ENCODE results near the gene ZFYVE26. TPM values are rescaled to one million over a fixed set of nuclear protein-coding genes. Genes with fewer than 3 reads are reported as not detected.

ZFYVE26 gene
- total and polyA plus RNA-seq, 2 of the 8 experiments (the other 6 are each of a cell fraction or from before 2014, with no cell fraction given), result 13.0 to 23.3 TPM

GRCh38 chr14:67704484-67705089 is 111.8 kb downstream of the ZFYVE26 start:
- POLR2A ChIA-PET (ENCODE audit: partially characterized antibody), result interaction anchor here (0.8 to 2.5 kb wide), 4 partner anchors 10 to 163 kb away, joined by 3 to 13 read pairs (median 5); partner anchors contain the start of gene RDH11
- H2AFZ ChIP-seq (ENCODE audit: low read length), result peak overlapping the region; percentile 56; the same call in 1 of the 2 replicates
- no peak for TF ChIP-seq KDM1A (IDR thresholded peaks at IDR 0.05; ENCODE audit: borderline replicate concordance, low read length)
- no peak for TF ChIP-seq SP4 (IDR thresholded peaks at IDR 0.05; ENCODE audit: low read length)
- TF ChIP-seq EP300 (IDR thresholded peaks at IDR 0.05; ENCODE audit: borderline replicate concordance in 1 of 2, low read depth in 2 of 2, low read length in 2 of 2), result no peak
- no peak for TF ChIP-seq SUZ12 (IDR thresholded peaks at IDR 0.05; ENCODE audit: low read length)
- no peak for TF ChIP-seq SIN3A (conservative IDR thresholded peaks at IDR 0.05 in 1 of 2, IDR thresholded peaks at IDR 0.05 in 1 of 2; ENCODE audit: low read depth in 1 of 2, low read length in 2 of 2)
- TF ChIP-seq CBX8 (IDR thresholded peaks at IDR 0.05; ENCODE audit: borderline replicate concordance, low read depth, low read length), result no peak
- TF ChIP-seq, protein P1, sequence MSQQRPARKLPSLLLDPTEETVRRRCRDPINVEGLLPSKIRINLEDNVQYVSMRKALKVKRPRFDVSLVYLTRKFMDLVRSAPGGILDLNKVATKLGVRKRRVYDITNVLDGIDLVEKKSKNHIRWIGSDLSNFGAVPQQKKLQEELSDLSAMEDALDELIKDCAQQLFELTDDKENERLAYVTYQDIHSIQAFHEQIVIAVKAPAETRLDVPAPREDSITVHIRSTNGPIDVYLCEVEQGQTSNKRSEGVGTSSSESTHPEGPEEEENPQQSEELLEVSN (IDR thresholded peaks at IDR 0.05), result no peak
- no peak for TF ChIP-seq CHD1 (IDR thresholded peaks at IDR 0.05; ENCODE audit: low read depth, low read length)
- TF ChIP-seq RBBP5 (IDR thresholded peaks at IDR 0.05; ENCODE audit: borderline replicate concordance, low read depth, low read length), result no peak
- no peak for TF ChIP-seq RFX5 (IDR thresholded peaks at IDR 0.05; ENCODE audit: borderline replicate concordance, low read depth, low read length)
- no peak for TF ChIP-seq PHF8 (conservative IDR thresholded peaks at IDR 0.05; ENCODE audit: low read depth, low read length)

More at GRCh38 chr14:67704484-67705089, 111.8 kb downstream of the ZFYVE26 start:
- H3K56ac ChIP-seq (replicated peaks; ENCODE audit: insufficient read length, low read depth, low read length), result no peak overlapping the region
- H2BK15ac ChIP-seq (ENCODE audit: low read length), result no peak overlapping the region
- no peaks in the 10 kb centered on the region for H3K4me1 ChIP-seq (replicated peaks in 1 of 4; ENCODE audit: control insufficient read depth in 3 of 4, insufficient read depth in 4 of 4, low read length in 3 of 4)
- no peaks in the 10 kb centered on the region for H3K36me3 ChIP-seq (ENCODE audit: control insufficient read depth in 2 of 4, insufficient read depth in 4 of 4, low read length in 3 of 4)
- FAIRE-seq (peak; percentile 85), DNase-seq (ENCODE audit: low read depth in 1 of 2, low spot score in 2 of 2) (no peak)
- no peak overlapping the region for H2BK12ac ChIP-seq (ENCODE audit: low read depth, low read length)
- H2BK5ac ChIP-seq (ENCODE audit: low read depth, low read length), result no peak overlapping the region
- H3K4me3 ChIP-seq (ENCODE audit: extremely low read depth in 1 of 4, insufficient read depth in 2 of 4, low read depth in 3 of 4, low read length in 4 of 4), result no peak overlapping the region
- H3K79me2 ChIP-seq (ENCODE audit: control insufficient read depth in 1 of 2, insufficient read depth in 2 of 2, low read length in 2 of 2), result no peaks in the 10 kb centered on the region
- no peak overlapping the region for H2BK120ac ChIP-seq (replicated peaks; ENCODE audit: low read depth, low read length)
- H3K18ac ChIP-seq (ENCODE audit: extremely low read depth, low read length), result no peak overlapping the region
- H4K5ac ChIP-seq (ENCODE audit: insufficient read length, low read depth, low read length), result no peak overlapping the region
- H3K79me1 ChIP-seq (ENCODE audit: low read depth, low read length), result no peaks in the 10 kb centered on the region
- no peak overlapping the region for H3K9ac ChIP-seq (replicated peaks in 1 of 4; ENCODE audit: extremely low read depth in 1 of 4, low read depth in 3 of 4, low read length in 3 of 4)
- H3K9me3 ChIP-seq (ENCODE audit: insufficient read depth in 2 of 2, low read depth in 1 of 2, low read length in 1 of 2), result peaks cover 8 to 13% of the 10 kb centered on the region in 2 experiments
- no peak overlapping the region for H3K23ac ChIP-seq (ENCODE audit: insufficient read length)
- H2AK5ac ChIP-seq (ENCODE audit: low read depth, low read length), result no peak overlapping the region
- no peak overlapping the region for H3K14ac ChIP-seq (ENCODE audit: insufficient read length)
- H3K27me3 ChIP-seq (replicated peaks in 1 of 4; ENCODE audit: control insufficient read depth in 3 of 4, extremely low read depth in 1 of 4, insufficient read depth in 3 of 4, low read length in 3 of 4), result no peaks in the 10 kb centered on the region
- CTCF ChIA-PET (ENCODE audit: partially characterized antibody), result interaction anchor here (0.6 to 6.7 kb wide), 58 partner anchors 10 to 1214 kb away, joined by 3 to 147 read pairs (median 4); partner anchors contain the start of genes ARG2, ATP6V1D, EIF2S1 and PIGH
- H4K8ac ChIP-seq (ENCODE audit: extremely low read depth, insufficient read depth, low read length), result no peak overlapping the region
- H3K23me2 ChIP-seq (ENCODE audit: low read depth, low read length), result no peaks in the 10 kb centered on the region
- H2BK20ac ChIP-seq (ENCODE audit: low read length), result no peak overlapping the region
- H3K27ac ChIP-seq (ENCODE audit: low read depth, low read length), result no peak overlapping the region
- no peak overlapping the region for H3K4me2 ChIP-seq (ENCODE audit: insufficient read depth in 1 of 2, low read depth in 2 of 2, low read length in 2 of 2)
- H3K4ac ChIP-seq (replicated peaks; ENCODE audit: insufficient read length, low read depth, low read length), result no peak overlapping the region
- H4K20me1 ChIP-seq (replicated peaks in 1 of 2; ENCODE audit: control insufficient read depth in 1 of 2, insufficient read depth in 2 of 2, low read length in 2 of 2), result no peaks in the 10 kb centered on the region
- WGBS, 2 experiments (ENCODE audit: extremely low coverage in 1 of 2, insufficient coverage in 1 of 2, insufficient read length in 1 of 2, insufficient replicate concordance in 2 of 2, low coverage in 1 of 2, low lambda C conversion rate in 2 of 2, missing lambda C conversion rate in 1 of 2), result 7% methylated on average over 3 of the region's 3 CpGs; no CpG with 5 or more reads in 1 of the 2 experiments
- H4K91ac ChIP-seq (replicated peaks; ENCODE audit: insufficient read length, low read length), result no peak overlapping the region

Data from H1 (cell line).